OCI-LY1 (cell line): ENCODE data around the gene ARHGEF40.

Source experiments
- H2AFZ ChIP-seq: fragments of 200-600 bp; sonication (generic), shearing (Covaris generic); 2 replicates; pipeline ENCODE4 v1.6.0; 2014; ENCODE audit warnings: antibody characterized with exemption, mild to moderate bottlenecking, low read length
- H3F3A ChIP-seq: fragments of 200-600 bp; sonication (generic), shearing (Covaris generic); 2 replicates; pipeline ENCODE4 v1.6.0; 2014; ENCODE audit warnings: mild to moderate bottlenecking, antibody characterized with exemption, low read length, moderate library complexity; ENCODE audit not compliant: insufficient read depth
- H3K27ac ChIP-seq: fragments of 200-600 bp; sonication (generic); 2 replicates; pipeline ENCODE4 v1.5.1; 2014; ENCODE audit warnings: low read length, mixed run types, mild to moderate bottlenecking, low read depth; ENCODE audit not compliant: poor library complexity, severe bottlenecking
- H3K27me3 ChIP-seq: fragments of 200-600 bp; sonication (generic); 2 replicates; pipeline ENCODE4 v1.6.0; 2014; ENCODE audit warnings: antibody characterized with exemption, mild to moderate bottlenecking, low read length, moderate library complexity; ENCODE audit not compliant: insufficient read depth
- H3K36me3 ChIP-seq: fragments of 200-600 bp; sonication (generic); 2 replicates; pipeline ENCODE4 v1.6.1; 2014; ENCODE audit warnings: mild to moderate bottlenecking, antibody characterized with exemption, low read length, moderate library complexity, mixed read lengths; ENCODE audit not compliant: insufficient read depth
- H3K4me1 ChIP-seq: fragments of 200-600 bp; sonication (generic); 2 replicates; pipeline ENCODE4 v1.5.1; 2014; ENCODE audit warnings: mild to moderate bottlenecking, low read length, moderate library complexity; ENCODE audit not compliant: insufficient read depth, severe bottlenecking
- H3K4me2 ChIP-seq: fragments of 200-600 bp; sonication (generic), shearing (Covaris generic); 2 replicates; pipeline ENCODE4 v1.6.1; 2014; ENCODE audit warnings: low read length
- H3K4me3 ChIP-seq: fragments of 200-600 bp; sonication (generic); 2 replicates; pipeline ENCODE4 v1.5.1; 2014; ENCODE audit warnings: low read length, low read depth, mild to moderate bottlenecking, mixed read lengths; ENCODE audit not compliant: poor library complexity, severe bottlenecking
- H3K79me2 ChIP-seq: fragments of 200-600 bp; shearing (Covaris generic); 2 replicates; pipeline ENCODE4 v1.6.1; 2016; ENCODE audit warnings: mixed run types, low read length, mixed read lengths; ENCODE audit not compliant: insufficient read depth
- H3K9ac ChIP-seq: fragments of 200-600 bp; sonication (generic), shearing (Covaris generic); 2 replicates; pipeline ENCODE4 v1.6.1; 2014; ENCODE audit warnings: mild to moderate bottlenecking, low read length, mixed read lengths
- H3K9me2 ChIP-seq: fragments of 200-600 bp; sonication (generic), shearing (Covaris generic); 2 replicates; pipeline ENCODE4 v1.6.1; 2014; ENCODE audit warnings: low read depth, mild to moderate bottlenecking, low read length, mixed read lengths
- H3K9me3 ChIP-seq: fragments of 200-600 bp; shearing (Covaris generic); 2 replicates; pipeline ENCODE4 v1.6.1; 2014; ENCODE audit warnings: low read length, mixed read lengths
- H4K20me1 ChIP-seq: fragments of 200-600 bp; sonication (generic), shearing (Covaris generic); 2 replicates; pipeline ENCODE4 v1.6.0; 2016; ENCODE audit warnings: mild to moderate bottlenecking, low read length; ENCODE audit not compliant: insufficient read depth
- CTCF ChIP-seq: fragments of 200-600 bp; sonication (generic), shearing (Covaris generic); IDR thresholded peaks from 2 replicates; pipeline ENCODE4 v1.5.1; 2017; ENCODE audit warnings: mild to moderate bottlenecking, antibody characterized with exemption, low read length, moderate library complexity, mixed read lengths
- EZH2 ChIP-seq: fragments of 200-600 bp; sonication (generic), shearing (Covaris generic); IDR thresholded peaks from 2 replicates; pipeline ENCODE4 v1.8.0; 2017; ENCODE audit warnings: borderline replicate concordance, mixed run types, mild to moderate bottlenecking, antibody characterized with exemption, low read length, moderate library complexity, mixed read lengths

The ARHGEF40 gene

DNA sequence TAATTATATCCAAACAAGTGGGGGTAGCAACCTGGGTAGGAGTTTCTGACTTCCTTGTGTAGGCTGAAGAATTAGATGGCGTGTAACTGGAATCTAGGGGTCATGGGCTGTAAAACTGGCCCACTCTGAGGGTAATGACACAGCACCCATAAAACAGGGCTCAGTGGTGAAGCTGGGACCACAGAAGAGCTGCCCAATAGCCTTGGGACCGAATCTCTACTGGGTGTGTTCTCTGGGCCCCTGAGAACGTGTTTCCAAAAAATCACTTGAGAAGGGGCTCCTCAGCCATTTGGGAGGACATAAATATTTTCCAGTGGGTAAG lies 8.8 kb upstream of the ARHGEF40 start:
- no peak overlapping the region for H2AFZ ChIP-seq
- H3K4me2 ChIP-seq = no peak overlapping the region
- H3K27ac ChIP-seq = no peak overlapping the region
- H3K36me3 ChIP-seq = no peaks in the 10 kb centered on the region
- no peaks in the 10 kb centered on the region for H3K9me3 ChIP-seq
- H3K9ac ChIP-seq = no peak overlapping the region
- no peaks in the 10 kb centered on the region for H3K9me2 ChIP-seq
- no peak overlapping the region for H3K4me3 ChIP-seq
- no peaks in the 10 kb centered on the region for H3K79me2 ChIP-seq
- TF ChIP-seq EZH2 = no peak
- no peak for TF ChIP-seq CTCF
- no peaks in the 10 kb centered on the region for H3F3A ChIP-seq
- H4K20me1 ChIP-seq = no peaks in the 10 kb centered on the region
- H3K4me1 ChIP-seq = no peaks in the 10 kb centered on the region
- H3K27me3 ChIP-seq = no peaks in the 10 kb centered on the region

GRCh38 chr14:21063479-21063878 lies 6.6 kb upstream of the ARHGEF40 start:
- no peak overlapping the region for H3K4me2 ChIP-seq
- no peaks in the 10 kb centered on the region for H3K9me2 ChIP-seq
- H3K9ac ChIP-seq = no peak overlapping the region
- no peaks in the 10 kb centered on the region for H3K36me3 ChIP-seq
- TF ChIP-seq CTCF = no peak
- no peaks in the 10 kb centered on the region for H3K79me2 ChIP-seq
- H3K4me3 ChIP-seq = no peak overlapping the region
- H3K27ac ChIP-seq = no peak overlapping the region
- no peaks in the 10 kb centered on the region for H3K27me3 ChIP-seq
- H2AFZ ChIP-seq = no peak overlapping the region
- H3K4me1 ChIP-seq = no peaks in the 10 kb centered on the region
- H3F3A ChIP-seq = no peaks in the 10 kb centered on the region
- H3K9me3 ChIP-seq = no peaks in the 10 kb centered on the region
- no peaks in the 10 kb centered on the region for H4K20me1 ChIP-seq

- Histone ChIP-seq H3K4me2 (no peak overlapping the region), H3F3A (no peaks in the 10 kb centered on the region), H3K9me3 (no peaks in the 10 kb centered on the region), H3K27me3 (peaks cover 10% of the 10 kb centered on the region), H3K79me2 (no peaks in the 10 kb centered on the region), H4K20me1 (no peaks in the 10 kb centered on the region), H3K4me3 (no peak overlapping the region), H3K36me3 (no peaks in the 10 kb centered on the region), H3K9ac (no peak overlapping the region), H2AFZ (no peak overlapping the region), H3K4me1 (peaks cover 22% of the 10 kb centered on the region), H3K9me2 (no peaks in the 10 kb centered on the region), H3K27ac (no peak overlapping the region)
- TF ChIP-seq EZH2 (no peak), CTCF (peak; percentile 36; the same call in 1 of the 2 replicates)
Measured at GRCh38 chr14:21066882-21067502, 3.1 kb upstream of the ARHGEF40 start.
